Activated CD4-positive, alpha-beta T cell treated with anti-CD3 and anti-CD28 coated beads for 1 hour (primary cell): ENCODE measurements around the gene LRRC8D.
"Not testable (repeated sequence)": the region's sequence is repeated elsewhere in the genome, so short reads cannot be mapped to it uniquely, and the experiment has no call there.

ENCODE experiments used
- DNase-seq: peaks from one replicate; pipeline ENCODE4 v3.0.0-alpha.2; 2020

The LRRC8D gene

DNA sequence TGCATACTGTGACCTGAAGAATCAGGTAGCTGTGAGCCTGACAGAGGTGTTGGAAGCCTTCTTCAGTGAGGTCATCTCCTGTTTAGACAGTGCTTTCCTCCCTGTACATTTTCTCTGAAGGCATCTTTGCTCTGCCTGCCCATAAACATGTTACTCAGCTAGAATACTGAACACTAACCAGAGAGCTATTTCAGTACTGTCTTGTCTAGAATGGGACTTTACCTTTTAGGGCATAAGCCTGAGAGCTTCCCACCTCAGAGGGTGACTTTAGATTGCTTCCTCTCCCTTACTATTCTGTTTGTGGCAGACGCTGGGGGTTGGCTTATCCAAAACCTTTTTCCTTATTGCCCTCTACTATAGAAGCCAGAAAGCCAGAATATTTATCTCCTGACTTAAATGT, 150.8 kb downstream of the LRRC8D start:
- DNase-seq: no peak

DNA sequence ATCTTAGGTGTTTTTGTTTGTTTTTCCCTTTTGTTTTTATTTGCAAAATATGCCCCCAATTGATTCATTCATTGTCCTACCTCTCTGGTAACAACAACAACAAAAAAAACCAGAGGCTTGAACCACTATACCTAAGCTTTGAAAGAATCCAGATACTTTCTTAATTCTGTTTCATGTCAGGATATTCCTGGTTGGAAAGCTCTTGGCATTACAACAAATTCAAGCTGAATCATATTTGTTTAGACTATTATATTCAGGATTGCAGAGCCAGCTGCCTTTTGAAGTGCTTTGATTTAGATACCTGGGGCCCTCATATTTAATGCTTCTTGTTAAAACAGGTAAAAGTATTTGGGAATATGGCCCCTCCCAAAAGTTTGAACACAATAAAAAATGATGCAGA, 151.2 kb downstream of the LRRC8D start:
- no peak for DNase-seq

DNA sequence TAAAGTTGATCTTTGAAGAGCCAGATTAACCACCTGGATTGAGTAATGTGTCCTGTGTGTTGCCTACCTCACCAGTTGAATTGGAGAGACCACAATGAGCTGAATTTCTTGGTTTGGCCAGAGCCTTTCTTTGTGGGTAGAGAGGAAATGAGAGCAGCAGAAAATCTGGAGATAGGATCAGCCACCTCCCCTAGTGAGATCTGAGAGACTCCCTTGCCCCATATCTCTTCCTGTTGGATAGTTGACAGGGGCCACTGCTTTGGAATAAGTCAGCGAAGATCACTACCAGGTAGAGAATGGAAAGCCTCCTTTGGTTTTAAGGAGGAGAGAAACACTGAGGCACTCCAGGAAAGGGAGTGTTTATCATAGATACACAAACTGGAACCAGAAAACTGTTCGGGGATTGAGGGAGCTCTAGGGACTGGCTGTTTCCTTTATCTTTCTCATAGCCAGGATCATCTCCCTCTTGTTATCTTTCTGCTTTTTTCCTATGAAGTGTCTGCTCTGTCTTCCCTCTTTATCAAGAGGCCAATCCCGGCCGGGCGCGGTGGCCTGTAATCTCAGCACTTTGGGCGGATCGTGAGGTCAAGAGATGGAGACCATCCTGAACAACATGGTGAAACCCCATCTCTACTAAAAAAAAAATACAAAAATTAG, 152.8 kb downstream of the LRRC8D start:
- DNase-seq: no peak

GRCh38 chr1:89974256-89974655, 153.4 kb downstream of the LRRC8D start:
- no peak for DNase-seq

DNA sequence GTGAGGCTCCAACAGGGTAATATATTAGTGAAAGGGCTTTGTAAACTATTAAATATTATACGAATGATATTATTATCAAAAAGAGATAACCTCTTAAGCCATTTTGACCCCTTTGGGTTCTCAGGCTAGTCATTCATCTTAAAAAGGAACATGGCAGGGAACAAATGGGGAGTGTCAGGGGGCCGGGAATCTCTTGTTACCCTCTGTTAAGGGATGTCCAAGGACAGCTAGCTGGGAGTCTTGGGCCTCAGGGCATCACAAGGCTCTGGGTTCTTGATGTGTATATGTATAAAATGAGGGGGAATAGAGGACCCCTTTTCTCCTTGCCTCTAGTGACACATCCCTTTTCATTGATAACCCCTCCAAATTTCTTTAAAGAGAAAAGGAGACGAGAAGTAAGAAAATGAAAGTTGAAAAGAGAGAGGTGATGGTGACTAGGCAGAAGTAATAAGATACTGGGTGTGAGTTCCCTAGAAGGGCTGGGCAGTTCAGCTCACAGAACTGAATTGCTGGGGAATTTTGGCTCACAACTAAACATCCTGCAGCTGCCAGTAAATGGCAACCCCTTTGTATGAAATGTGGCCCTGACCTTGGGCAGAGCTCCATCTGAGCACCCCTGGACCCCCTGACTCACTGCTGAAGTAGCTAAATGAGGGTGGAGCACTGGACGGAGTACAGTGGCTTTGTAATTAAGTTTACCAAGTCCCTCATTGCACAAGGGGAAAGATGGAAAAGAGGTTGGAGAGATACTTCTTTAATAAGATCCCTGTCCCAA, 154.1 kb downstream of the LRRC8D start:
- no peak for DNase-seq

DNA sequence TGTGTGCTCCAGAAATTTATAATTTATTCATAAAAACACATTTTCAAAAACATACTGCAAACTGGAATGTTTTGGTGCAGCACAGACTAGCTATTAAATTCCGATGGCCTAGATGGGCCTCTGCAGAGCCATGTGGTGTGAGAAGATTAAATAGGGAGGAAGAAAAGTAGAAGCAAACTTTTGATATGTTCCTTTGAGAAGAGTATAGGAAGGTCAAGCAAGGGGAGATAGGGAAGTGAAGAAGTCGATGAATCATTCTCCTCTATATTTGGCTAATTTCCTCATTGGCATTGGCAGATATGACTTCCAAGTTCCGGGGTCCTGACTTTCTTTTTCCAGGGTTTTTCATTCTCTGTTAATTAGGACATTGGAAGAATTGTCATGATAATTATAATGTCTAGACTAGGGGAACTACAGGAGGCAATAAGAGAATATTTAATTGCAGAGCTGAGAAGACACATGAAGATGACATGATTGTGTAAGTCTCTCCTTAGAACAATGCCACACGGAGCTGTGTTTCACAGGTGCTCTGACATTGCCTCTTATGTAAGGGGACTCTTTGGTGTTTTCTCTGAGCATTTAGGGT, 154.8 kb downstream of the LRRC8D start:
- DNase-seq: no peak

DNA sequence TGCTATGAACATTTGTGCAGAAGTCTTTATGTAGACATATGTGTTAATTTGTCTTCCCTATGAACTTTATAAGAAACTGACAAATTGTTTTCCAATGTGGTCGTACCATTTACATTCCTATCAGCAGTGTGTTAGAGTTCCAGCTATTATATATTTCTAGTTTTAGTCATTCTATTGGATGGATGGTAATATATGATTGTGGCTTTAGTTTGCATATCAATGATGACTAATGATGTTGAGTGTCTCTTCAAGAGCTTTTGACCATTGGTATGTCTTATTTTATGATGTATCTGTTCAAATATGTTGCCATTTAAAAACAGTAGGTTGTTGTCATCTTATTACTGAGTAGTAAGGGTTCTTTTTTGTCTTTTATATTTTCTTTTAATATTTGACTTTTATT, 157.9 kb downstream of the LRRC8D start:
- no peak for DNase-seq

DNA sequence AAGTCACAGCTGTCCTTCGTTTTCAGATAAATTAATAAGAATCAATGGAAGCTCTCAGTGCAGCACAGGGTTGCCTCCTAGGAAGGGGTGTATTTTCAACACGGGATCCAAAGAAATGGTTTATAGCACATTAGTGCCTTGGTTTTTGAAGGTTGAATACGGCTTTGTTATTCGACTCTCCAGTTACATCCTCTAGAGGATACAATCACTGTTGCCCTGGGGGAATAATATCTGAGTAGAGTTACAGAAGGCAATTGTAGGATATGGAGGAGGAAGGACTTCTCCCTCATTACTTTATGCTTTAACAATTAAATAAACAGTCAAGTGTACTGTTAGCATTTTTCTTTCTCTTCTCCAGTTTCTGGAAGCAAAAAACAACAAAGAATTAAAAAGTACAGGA, 159.8 kb downstream of the LRRC8D start:
- no peak for DNase-seq

DNA sequence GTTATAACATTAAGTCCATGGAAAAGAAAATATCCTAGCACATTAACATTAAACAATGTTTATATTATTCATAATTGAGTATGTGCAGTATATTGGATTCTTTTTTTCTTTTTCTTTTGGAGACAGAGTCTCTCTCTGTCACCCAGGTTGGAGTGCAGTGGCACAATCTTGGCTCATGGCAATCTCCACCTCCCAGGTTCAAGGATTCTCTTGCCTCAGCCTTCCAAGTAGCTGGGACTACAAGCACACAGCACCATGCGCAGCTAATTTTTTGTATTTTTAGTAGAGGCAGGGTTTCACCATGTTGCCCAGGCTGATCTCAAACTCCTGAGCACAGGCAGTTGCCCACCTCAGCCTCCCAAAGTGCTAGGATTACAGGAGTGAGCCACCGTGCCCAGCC, 162.0 kb downstream of the LRRC8D start:
- not testable (repeated sequence) for DNase-seq

DNA sequence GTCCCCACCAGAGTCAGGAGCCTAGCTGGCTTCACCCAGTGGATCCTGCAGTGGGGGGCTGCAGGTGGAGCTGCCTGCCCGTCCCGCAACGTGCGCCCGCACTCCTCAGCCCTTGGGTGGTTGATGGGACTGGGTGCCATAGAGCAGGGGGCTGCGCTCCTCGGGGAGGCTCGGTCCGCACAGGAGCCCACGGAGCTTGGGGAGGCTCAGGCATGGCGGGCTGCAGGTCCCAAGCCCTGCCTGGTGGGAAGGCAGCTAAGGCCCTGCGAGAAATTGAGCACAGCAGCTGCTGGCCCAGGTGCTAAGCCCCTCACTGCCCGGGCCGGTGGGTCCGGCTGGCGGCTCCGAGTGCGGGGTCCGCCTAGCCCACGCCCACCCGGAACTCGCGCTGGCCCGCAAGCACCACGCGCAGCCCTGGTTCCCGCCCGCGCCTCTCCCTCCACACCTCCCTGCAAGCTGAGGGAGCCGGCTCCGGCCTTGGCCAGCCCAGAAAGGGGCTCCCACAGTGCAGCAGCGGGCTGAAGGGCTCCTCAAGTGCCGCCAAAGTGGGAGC, 163.8 kb downstream of the LRRC8D start:
- not testable (repeated sequence) for DNase-seq

- DNase-seq: no peak
These were observed 165.2 kb downstream of the LRRC8D start for GRCh38 chr1:89986020-89986419.
